Measurements from ENCODE around the gene POR. TPM values are rescaled to one million over a fixed set of nuclear protein-coding genes. Genes with fewer than 3 reads are reported as not detected.
A peak's percentile ranks its signal among the peaks of the same experiment; 100 is the strongest.
"Not testable (repeated sequence)": the region's sequence is repeated elsewhere in the genome, so short reads cannot be mapped to it uniquely, and the experiment has no call there.

POR gene
- total RNA-seq, 1 donor from 2014 or later, result 88.6 TPM

DNA sequence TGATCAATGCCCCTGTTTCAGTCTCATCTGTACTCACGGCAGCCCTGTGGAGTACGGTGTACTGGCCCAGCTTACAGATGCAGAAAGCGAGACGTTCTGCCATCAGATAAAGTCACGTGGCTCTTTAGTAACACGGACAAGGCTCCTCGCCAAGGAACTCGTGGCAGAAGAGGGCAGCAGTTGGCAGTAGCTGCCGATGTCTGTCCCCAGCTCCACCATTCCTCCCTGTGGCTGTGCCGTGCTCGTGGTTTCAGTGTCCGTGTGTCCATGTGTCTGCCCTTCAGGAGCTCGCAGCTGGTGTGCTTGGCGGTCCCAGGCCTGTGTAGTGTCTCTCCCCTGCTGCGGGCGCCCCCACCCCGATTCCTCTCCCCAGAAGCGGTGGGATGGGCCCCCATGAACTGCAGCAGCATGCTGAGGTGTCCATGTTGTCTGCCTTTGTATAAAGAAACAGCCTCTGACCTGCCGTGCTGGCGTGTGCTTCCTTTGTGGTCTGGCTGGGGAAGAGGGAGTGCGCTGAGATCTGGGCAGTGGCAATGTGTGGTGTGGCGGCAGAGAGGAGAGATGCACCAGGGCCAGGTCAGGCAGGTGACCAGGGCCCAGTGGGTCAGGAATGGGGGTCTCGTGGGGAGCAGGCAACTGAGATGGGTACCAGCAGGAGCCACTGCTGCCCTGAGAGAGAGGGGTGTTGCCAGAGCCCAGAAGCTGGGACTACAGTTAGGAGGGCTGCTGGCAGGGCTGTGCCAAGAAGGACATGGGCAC, 26.3 kb upstream of the POR start:
- H3K9me3 Mint-ChIP-seq, result no peaks in the 10 kb centered on the region
- H3K4me3 Mint-ChIP-seq, result no peak overlapping the region

DNA sequence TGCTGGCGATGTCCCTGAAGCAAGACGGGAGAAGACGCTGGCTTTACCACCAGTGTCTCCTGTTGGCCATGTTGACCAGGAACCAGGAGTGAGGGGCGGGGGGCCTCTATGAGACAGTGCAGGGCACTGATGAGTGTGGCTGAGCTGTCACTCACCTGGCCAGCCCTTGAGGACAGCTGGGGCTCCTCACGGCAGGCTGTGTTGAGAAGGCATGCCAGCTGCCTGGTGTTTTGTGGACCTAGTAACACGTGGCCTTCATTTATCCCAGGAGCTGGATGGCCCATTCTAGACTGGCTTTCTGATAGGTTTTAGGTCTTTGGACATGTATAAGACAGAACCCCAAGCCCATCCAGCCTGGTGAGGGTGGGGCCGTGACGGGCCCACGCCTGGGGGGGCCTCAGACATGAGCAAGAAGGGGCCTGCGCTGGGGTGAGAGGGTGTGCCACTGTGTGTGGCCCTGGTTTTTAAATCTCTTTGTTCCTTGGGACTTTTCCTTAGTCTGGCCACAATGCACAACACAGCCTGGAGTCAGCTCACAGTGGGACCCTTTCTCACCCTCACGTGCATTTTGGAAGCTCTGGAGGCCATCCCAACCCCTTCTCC, 25.6 kb upstream of the POR start:
- no peak overlapping the region for H3K4me3 Mint-ChIP-seq
- H3K4me1 Mint-ChIP-seq, result peaks cover 10% of the 10 kb centered on the region
- H3K9me3 Mint-ChIP-seq, result no peaks in the 10 kb centered on the region
- no peak overlapping the region for H3K27ac Mint-ChIP-seq
- TF ChIP-seq, protein P1, sequence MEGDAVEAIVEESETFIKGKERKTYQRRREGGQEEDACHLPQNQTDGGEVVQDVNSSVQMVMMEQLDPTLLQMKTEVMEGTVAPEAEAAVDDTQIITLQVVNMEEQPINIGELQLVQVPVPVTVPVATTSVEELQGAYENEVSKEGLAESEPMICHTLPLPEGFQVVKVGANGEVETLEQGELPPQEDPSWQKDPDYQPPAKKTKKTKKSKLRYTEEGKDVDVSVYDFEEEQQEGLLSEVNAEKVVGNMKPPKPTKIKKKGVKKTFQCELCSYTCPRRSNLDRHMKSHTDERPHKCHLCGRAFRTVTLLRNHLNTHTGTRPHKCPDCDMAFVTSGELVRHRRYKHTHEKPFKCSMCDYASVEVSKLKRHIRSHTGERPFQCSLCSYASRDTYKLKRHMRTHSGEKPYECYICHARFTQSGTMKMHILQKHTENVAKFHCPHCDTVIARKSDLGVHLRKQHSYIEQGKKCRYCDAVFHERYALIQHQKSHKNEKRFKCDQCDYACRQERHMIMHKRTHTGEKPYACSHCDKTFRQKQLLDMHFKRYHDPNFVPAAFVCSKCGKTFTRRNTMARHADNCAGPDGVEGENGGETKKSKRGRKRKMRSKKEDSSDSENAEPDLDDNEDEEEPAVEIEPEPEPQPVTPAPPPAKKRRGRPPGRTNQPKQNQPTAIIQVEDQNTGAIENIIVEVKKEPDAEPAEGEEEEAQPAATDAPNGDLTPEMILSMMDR (IDR thresholded peaks at IDR 0.05; ENCODE audit: unreplicated experiment), result no peak
- no peak for DNase-seq (ENCODE audit: low spot score in 2 of 2, unreplicated experiment in 2 of 2)
- H3K36me3 Mint-ChIP-seq, result peaks cover 24% of the 10 kb centered on the region
- H3K27me3 Mint-ChIP-seq (ENCODE audit: low read depth), result no peaks in the 10 kb centered on the region

More for the DNA sequence above, 26.3 kb upstream of the POR start:
- TF ChIP-seq, protein P1 (IDR thresholded peaks at IDR 0.05; ENCODE audit: unreplicated experiment), result no peak
- Mint-ChIP-seq H3K4me1 (peaks cover 10% of the 10 kb centered on the region), H3K27ac (peak overlapping the region; percentile 6), H3K27me3 (ENCODE audit: low read depth) (no peaks in the 10 kb centered on the region), H3K36me3 (peaks cover 24% of the 10 kb centered on the region)
- DNase-seq (ENCODE audit: low spot score in 2 of 2, unreplicated experiment in 2 of 2), result no peak

DNA sequence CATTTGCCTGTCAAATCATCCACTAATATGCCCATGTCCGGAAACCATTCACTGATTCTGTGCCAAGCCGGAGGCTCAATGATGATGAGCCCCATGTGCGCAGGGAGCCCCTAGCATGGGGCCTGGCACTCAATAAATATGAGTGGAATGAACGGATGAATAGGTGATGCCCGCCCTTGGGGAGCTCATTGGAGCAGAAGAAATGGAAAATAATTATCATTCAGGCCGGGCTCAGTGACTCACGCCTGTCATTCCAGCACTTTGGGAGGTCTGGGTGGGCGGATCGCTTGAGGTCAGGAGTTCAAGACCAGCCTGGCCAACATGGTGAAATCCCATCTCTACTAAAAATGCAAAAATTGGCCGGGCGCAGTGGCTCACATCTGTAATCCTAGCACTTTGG, 25.1 kb upstream of the POR start:
- Mint-ChIP-seq H3K4me3 (no peak overlapping the region), H3K4me1 (peaks cover 10% of the 10 kb centered on the region), H3K36me3 (peaks cover 24% of the 10 kb centered on the region), H3K27me3 (ENCODE audit: low read depth) (no peaks in the 10 kb centered on the region), H3K27ac (no peak overlapping the region), H3K9me3 (no peaks in the 10 kb centered on the region)
- TF ChIP-seq, protein P1 (IDR thresholded peaks at IDR 0.05; ENCODE audit: unreplicated experiment), result no peak
- DNase-seq (ENCODE audit: low spot score in 2 of 2, unreplicated experiment in 2 of 2), result no peak

DNA sequence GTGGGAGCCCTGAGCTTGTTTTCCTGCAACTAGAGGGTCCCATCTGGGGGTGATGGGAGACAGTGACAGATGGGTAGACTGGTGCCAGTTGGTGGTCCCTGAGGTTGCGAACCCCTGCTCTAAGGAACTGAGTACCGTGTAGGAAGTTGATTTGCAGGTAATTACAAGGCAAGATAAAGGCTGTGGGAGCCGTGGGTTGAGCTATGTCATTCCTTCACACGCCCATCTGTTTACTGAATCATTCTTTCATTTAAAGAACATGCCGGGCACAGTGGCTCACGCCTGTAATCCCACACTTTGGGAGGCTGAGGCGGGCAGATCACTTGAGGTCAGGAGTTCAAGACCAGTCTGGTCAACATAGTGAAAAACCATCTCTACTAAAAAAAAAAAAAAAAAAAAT, 23.7 kb upstream of the POR start:
- not testable (repeated sequence) for DNase-seq (ENCODE audit: low spot score in 2 of 2, unreplicated experiment in 2 of 2); H3K4me3 Mint-ChIP-seq; H3K9me3 Mint-ChIP-seq; H3K27ac Mint-ChIP-seq; H3K27me3 Mint-ChIP-seq (ENCODE audit: low read depth)
- peaks cover 22% of the 10 kb centered on the region for H3K36me3 Mint-ChIP-seq
- peaks cover 10% of the 10 kb centered on the region for H3K4me1 Mint-ChIP-seq

DNA sequence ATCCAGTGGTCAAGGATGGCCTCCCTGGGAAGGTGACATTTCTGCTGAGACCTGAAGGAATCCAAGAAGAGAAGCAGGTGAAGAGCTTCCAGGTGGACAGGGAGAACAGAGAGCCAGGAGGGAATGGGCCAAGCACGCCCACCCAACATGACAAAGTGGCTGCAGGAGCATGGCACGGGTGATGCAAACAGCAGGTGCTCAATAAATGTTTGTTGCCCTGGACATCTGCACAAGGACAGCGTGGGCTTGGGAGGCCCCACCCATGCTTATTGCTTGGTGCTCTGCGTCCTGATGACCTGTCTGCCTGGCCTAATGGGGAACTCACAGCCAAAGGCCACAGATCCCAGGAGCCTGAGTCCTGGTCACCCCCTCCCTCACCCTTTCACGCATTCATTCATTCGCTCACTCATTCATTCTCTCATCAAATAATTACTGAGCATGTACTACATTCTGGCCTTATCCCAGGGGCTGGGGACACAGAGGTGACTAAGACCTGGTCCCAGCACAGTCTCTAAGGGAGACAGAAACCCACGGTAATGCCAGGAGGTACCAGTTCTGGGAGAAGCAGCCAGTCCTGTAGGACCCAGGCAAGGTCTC, 23.0 kb upstream of the POR start:
- TF ChIP-seq, protein P1 (IDR thresholded peaks at IDR 0.05; ENCODE audit: unreplicated experiment), result no peak
- H3K27ac Mint-ChIP-seq, result no peak overlapping the region
- H3K4me3 Mint-ChIP-seq, result no peak overlapping the region
- DNase-seq (ENCODE audit: low spot score in 2 of 2, unreplicated experiment in 2 of 2), result no peak
- peaks cover 18% of the 10 kb centered on the region for H3K36me3 Mint-ChIP-seq
- H3K27me3 Mint-ChIP-seq (ENCODE audit: low read depth), result no peaks in the 10 kb centered on the region
- H3K9me3 Mint-ChIP-seq, result no peaks in the 10 kb centered on the region
- peaks cover 10% of the 10 kb centered on the region for H3K4me1 Mint-ChIP-seq

DNA sequence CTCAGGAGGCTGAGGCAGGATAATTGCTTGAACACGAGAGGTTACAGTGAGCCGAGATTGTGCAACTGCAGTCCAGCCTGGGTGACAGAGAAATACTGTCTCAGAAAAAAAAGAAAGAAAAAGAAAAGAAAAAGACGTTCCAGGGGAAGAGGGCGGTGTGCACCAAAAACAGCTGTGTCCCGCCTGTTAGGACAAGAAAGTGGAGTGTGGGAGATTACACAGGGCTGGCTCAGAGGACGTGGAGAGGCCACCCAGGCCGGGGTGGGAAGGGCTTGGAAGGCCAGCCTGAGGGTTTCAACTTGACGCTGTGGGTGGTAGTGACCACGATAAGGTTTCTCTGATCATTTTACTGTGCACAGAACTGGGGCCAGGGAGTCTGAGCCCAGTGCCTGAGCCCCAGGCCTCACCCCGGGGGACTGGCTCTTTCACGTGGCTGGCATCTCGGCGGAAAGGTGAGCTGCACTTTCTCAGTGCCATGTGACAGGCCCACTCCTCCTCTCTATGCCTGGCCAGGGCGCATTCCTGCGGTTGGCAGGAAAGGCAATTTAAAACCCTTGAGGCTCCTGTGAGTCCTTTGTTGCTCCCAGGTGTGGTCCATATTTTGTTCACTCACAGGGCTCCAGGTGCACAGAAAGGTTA, 22.2 kb upstream of the POR start:
- Mint-ChIP-seq H3K4me3 (no peak overlapping the region), H3K4me1 (peaks cover 10% of the 10 kb centered on the region), H3K27me3 (ENCODE audit: low read depth) (no peaks in the 10 kb centered on the region), H3K27ac (peak overlapping the region; percentile 74), H3K36me3 (peaks cover 15% of the 10 kb centered on the region), H3K9me3 (no peaks in the 10 kb centered on the region)
- TF ChIP-seq, protein P1 (IDR thresholded peaks at IDR 0.05; ENCODE audit: unreplicated experiment), result no peak
- DNase-seq (ENCODE audit: low spot score in 2 of 2, unreplicated experiment in 2 of 2), result no peak

All from mesothelial cell of epicardium (in vitro differentiated cells).